K562 (cell line): ENCODE measurements around the gene ZBP1. TPM values are rescaled to one million over a fixed set of nuclear protein-coding genes. Genes with fewer than 3 reads are reported as not detected.

Source experiments
- ATAC-seq: fragments of 200-7000 bp; cut with Tn5 transposase; 3 replicates; pipeline ENCODE4 v1.9.1; 2020; ENCODE audit warnings: moderate library complexity
- BruUV-seq: library from RNA; stranded (reverse); fragments of 400-500 nt; replicated peaks from 2 replicates; lab custom pipeline; 2021; lab: Mats Ljungman, UMichigan
- CTCF ChIA-PET: fragments of 300-600 bp; formaldehyde crosslinking; extraction: SDS; loops from one replicate; lab custom pipeline; 2021; ENCODE audit warnings: low intra/inter-chr PET ratio; lab: Yijun Ruan, JAX
- POLR2A ChIA-PET: fragments of 300-600, 350-650 bp; sonication (Branson Sonifier 250); formaldehyde crosslinking; extraction: SDS; loops from one replicate; lab custom pipeline; 2021; ENCODE audit warnings: antibody characterized with exemption, inconsistent platforms; lab: Yijun Ruan, JAX
- DNase-seq, 4 experiments: peaks; one replicate each; pipeline versions ENCODE4 v3.0.0 to v3.0.0-alpha.2; 2011 to 2018; ENCODE audit warnings: low spot score in 3 of 4, mixed read lengths in 3 of 4; ENCODE audit errors: extremely low read depth in 1 of 4
- FAIRE-seq: peaks from 2 replicates; lab custom pipeline; 2011; peaks lifted over from hg19 to GRCh38; lab: Jason Lieb, UNC
- H2AFZ ChIP-seq: 2 replicates; pipeline ENCODE4 v1.6.0; 2011; ENCODE audit warnings: low read depth, low read length, control low read depth, inconsistent platforms
- H3K27ac ChIP-seq: fragments of 200-600 bp; 3 replicates; pipeline ENCODE4 v1.8.0; 2011; ENCODE audit warnings: low read depth, mild to moderate bottlenecking, control low read depth, inconsistent platforms, low read length, moderate library complexity, mixed read lengths; ENCODE audit errors: extremely low read depth
- H3K27me3 ChIP-seq, 2 experiments: fragments of 300-600 bp in 1 of 2; 2 replicates in 1 of 2; 3 replicates in 1 of 2; pipeline versions ENCODE4 v1.6.0 to v1.8.0; 2011; ENCODE audit warnings: inconsistent platforms in 2 of 2, low read length in 2 of 2, mild to moderate bottlenecking in 1 of 2, mixed read lengths in 1 of 2, moderate library complexity in 1 of 2; ENCODE audit not compliant: control insufficient read depth in 2 of 2, insufficient read depth in 2 of 2
- H3K36me3 ChIP-seq: fragments of 300-600 bp; 3 replicates; pipeline ENCODE4 v1.8.0; 2011; ENCODE audit warnings: mild to moderate bottlenecking, low read length, inconsistent platforms; ENCODE audit not compliant: control insufficient read depth, insufficient read depth
- H3K4me1 ChIP-seq, 2 experiments: fragments of 200-600 bp in 1 of 2; replicated peaks in 1 of 2; 2 replicates in 1 of 2; 3 replicates in 1 of 2; pipeline versions ENCODE4 v1.5.1 to v1.8.0; 2011; ENCODE audit warnings: inconsistent platforms in 2 of 2, low read length in 2 of 2, mild to moderate bottlenecking in 1 of 2, mixed read lengths in 1 of 2, moderate library complexity in 1 of 2; ENCODE audit not compliant: control insufficient read depth in 2 of 2, insufficient read depth in 2 of 2
- H3K4me2 ChIP-seq: 2 replicates; pipeline ENCODE4 v1.6.1; 2011; ENCODE audit warnings: low read length, control low read depth, inconsistent platforms, mixed read lengths; ENCODE audit not compliant: insufficient read depth
- H3K4me3 ChIP-seq: fragments of 200-600 bp; sonication (generic), shearing (Covaris generic); 2 replicates; pipeline ENCODE4 v1.5.1; 2016; ENCODE audit warnings: control low read depth, inconsistent platforms
- H3K79me2 ChIP-seq: fragments of 200-600 bp; 3 replicates; pipeline ENCODE4 v1.8.0; 2011; ENCODE audit warnings: low read length, inconsistent platforms; ENCODE audit not compliant: control insufficient read depth, insufficient read depth
- H3K9ac ChIP-seq, 2 experiments: 2 replicates each; pipeline versions ENCODE4 v1.6.0 to v1.6.1; 2011; ENCODE audit warnings: low read depth in 2 of 2, low read length in 2 of 2, control low read depth in 1 of 2, inconsistent platforms in 1 of 2, mild to moderate bottlenecking in 1 of 2, mixed read lengths in 1 of 2; ENCODE audit not compliant: insufficient read depth in 1 of 2
- H3K9me1 ChIP-seq: one replicate; pipeline ENCODE4 v1.6.0; 2011; ENCODE audit warnings: inconsistent platforms, mild to moderate bottlenecking, low read length, moderate library complexity; ENCODE audit not compliant: control insufficient read depth, insufficient read depth
- H3K9me3 ChIP-seq: replicated peaks from 2 replicates; pipeline ENCODE4 v1.5.1; 2011; ENCODE audit warnings: low read depth, low read length, inconsistent platforms; ENCODE audit not compliant: control insufficient read depth, insufficient read depth
- H4K20me1 ChIP-seq: replicated peaks from 2 replicates; pipeline ENCODE4 v1.6.1; 2011; ENCODE audit warnings: low read length, inconsistent platforms, mixed read lengths; ENCODE audit not compliant: control insufficient read depth, insufficient read depth
- CCAR2 ChIP-seq: fragments of 200-400 bp; formaldehyde crosslinking; IDR thresholded peaks from 2 replicates; pipeline ENCODE4 v1.6.1; 2017; ENCODE audit warnings: mild to moderate bottlenecking, low read depth, low read length
- PKNOX1 ChIP-seq: fragments of 450-650 bp; IDR thresholded peaks from 2 replicates; pipeline ENCODE4 v1.6.1; 2016
- ZNF57 ChIP-seq: fragments of 450-650 bp; formaldehyde crosslinking; IDR thresholded peaks from 2 replicates; pipeline ENCODE4 v1.4.0; 2020; ENCODE audit warnings: mild to moderate bottlenecking, moderate library complexity
- WGBS: fragments of 100-300 bp; shearing (Covaris generic); methylation state at CpG from one replicate; pipeline ENCODE4 v1.1.6; 2016; ENCODE audit warnings: low coverage, mixed read lengths; ENCODE audit not compliant: insufficient coverage; ENCODE audit errors: missing lambda C conversion rate; 5-methylcytosine and 5-hydroxymethylcytosine counted together
- in situ Hi-C: fragments of 300-500 bp; cut with MboI; formaldehyde crosslinking; loops from 4 replicates; pipeline ENCODE4 v1.15.0; 2018; ENCODE audit warnings: inconsistent platforms, mixed read lengths
- intact Hi-C: fragments of 100-400 bp; cut with micrococcal nuclease; formaldehyde crosslinking; loops from 2 replicates; pipeline ENCODE4 v1.14.2; 2022
- polyA plus RNA-seq, 8 experiments: library from polyadenylated mRNA; depleted of rRNA in 4 of 8; stranded (reverse) in 5 of 8; unstranded in 3 of 8; fragments of >200 nt; fragmentation: Nextera tagmentation in 2 of 8; fragmentation: Illumina TruSeq in 1 of 8; extraction: Ambion mirVana in 2 of 8; extraction: Trizol in 1 of 8; gene quantifications; 2 replicates each; pipeline versions ENCODE4 v1.2.1 to v1.2.3, GENCODE V29; 2011 to 2014; ENCODE audit warnings: inconsistent platforms in 1 of 8, missing spikeins in 1 of 8
- total RNA-seq, 7 experiments: library from RNA; depleted of rRNA in 6 of 7; stranded (reverse); fragments of >200 nt in 6 of 7; fragmentation: Illumina TruSeq in 2 of 7; extraction: Trizol in 2 of 7; gene quantifications; 2 replicates each; pipeline versions ENCODE4 v1.2.1 to v1.2.3, GENCODE V29; 2011 to 2021; ENCODE audit warnings: low replicate concordance in 1 of 7

Gene ZBP1
- total and polyA plus RNA-seq, 9 of the 15 experiments (the other 6 are each of a cell fraction or from before 2014, with no cell fraction given), result not detected

- FAIRE-seq (no peak), DNase-seq (no peak), ATAC-seq (no peak)
- WGBS, result 3% methylated on average over 7 of the region's 7 CpGs
- Histone ChIP-seq H3K9me1 (no peaks in the 10 kb centered on the region), H3K79me2 (no peaks in the 10 kb centered on the region), H3K27me3 (peaks cover 16 to 68% of the 10 kb centered on the region in 2 experiments; a peak in 4 of 5 replicates), H3K36me3 (no peaks in the 10 kb centered on the region), H3K4me2 (no peak overlapping the region), H3K4me1 (peaks cover 0 to 3% of the 10 kb centered on the region in 2 experiments; a peak in 1 of 5 replicates), H3K4me3 (no peak overlapping the region), H3K9me3 (no peaks in the 10 kb centered on the region), H4K20me1 (peaks cover 8% of the 10 kb centered on the region), H3K27ac (no peak overlapping the region), H2AFZ (no peak overlapping the region), H3K9ac (no peak overlapping the region)
- no peak for TF ChIP-seq ZNF57 (CRISPR knock-in tag)
- peak; percentile 32; the same call in 1 of the 2 replicates for TF ChIP-seq PKNOX1
- no peak for TF ChIP-seq CCAR2
- POLR2A ChIA-PET, result no interaction called here
- BruUV-seq, result no TSS peak
- intact Hi-C loops, result no loop called here
- CTCF ChIA-PET, result no interaction called here
- in situ Hi-C loops, result loop anchor here (25.0 kb wide), 1 partner anchor 600 kb away; no protein-coding TSS in a partner anchor
These were observed 7.8 kb downstream of the ZBP1 start for GRCh38 chr20:57612436-57612835.
